Neural cell (in vitro differentiated cells): ENCODE data around the gene OCRL.

Experiments used
- EP300 ChIP-seq: fragments of 450-650 bp; conservative IDR thresholded peaks from 2 replicates; pipeline ENCODE4 v1.6.1; 2014; ENCODE audit warnings: antibody characterized with exemption, mild to moderate bottlenecking, moderate library complexity; ENCODE audit not compliant: poor library complexity, severe bottlenecking
- EZH2 ChIP-seq: fragments of 200-600, 300-800 bp; shearing (Covaris generic), sonication (generic); IDR thresholded peaks from 2 replicates; pipeline ENCODE4 v1.6.1; 2014; ENCODE audit warnings: antibody characterized with exemption, low read length, borderline replicate concordance, mild to moderate bottlenecking; ENCODE audit not compliant: insufficient read depth, poor library complexity, severe bottlenecking
- MXI1 ChIP-seq: fragments of 450-650 bp; conservative IDR thresholded peaks from 2 replicates; pipeline ENCODE4 v1.6.1; 2014; ENCODE audit warnings: antibody characterized with exemption, mild to moderate bottlenecking; ENCODE audit not compliant: poor library complexity, severe bottlenecking
- RAD21 ChIP-seq: fragments of 450-650 bp; conservative IDR thresholded peaks from 2 replicates; pipeline ENCODE4 v1.6.1; 2014; ENCODE audit warnings: antibody characterized with exemption, mild to moderate bottlenecking, moderate library complexity
- SMC3 ChIP-seq: fragments of 450-650 bp; conservative IDR thresholded peaks from 2 replicates; pipeline ENCODE4 v1.6.1; 2014; ENCODE audit warnings: antibody characterized with exemption, mild to moderate bottlenecking, moderate library complexity; ENCODE audit not compliant: poor library complexity
- TAF1 ChIP-seq: IDR thresholded peaks from 2 replicates; pipeline ENCODE4 v1.6.1; 2012; ENCODE audit warnings: low read depth
- TF ChIP-seq, protein P1 (sequence below): fragments of 450-650 bp; IDR thresholded peaks from 2 replicates; pipeline ENCODE4 v1.5.1; 2014; ENCODE audit warnings: antibody characterized with exemption, mild to moderate bottlenecking, moderate library complexity; ENCODE audit not compliant: poor library complexity, severe bottlenecking
- TF ChIP-seq, protein P2 (sequence below): IDR thresholded peaks from 2 replicates; pipeline ENCODE4 v1.6.1; 2012; ENCODE audit warnings: borderline replicate concordance

DNA sequence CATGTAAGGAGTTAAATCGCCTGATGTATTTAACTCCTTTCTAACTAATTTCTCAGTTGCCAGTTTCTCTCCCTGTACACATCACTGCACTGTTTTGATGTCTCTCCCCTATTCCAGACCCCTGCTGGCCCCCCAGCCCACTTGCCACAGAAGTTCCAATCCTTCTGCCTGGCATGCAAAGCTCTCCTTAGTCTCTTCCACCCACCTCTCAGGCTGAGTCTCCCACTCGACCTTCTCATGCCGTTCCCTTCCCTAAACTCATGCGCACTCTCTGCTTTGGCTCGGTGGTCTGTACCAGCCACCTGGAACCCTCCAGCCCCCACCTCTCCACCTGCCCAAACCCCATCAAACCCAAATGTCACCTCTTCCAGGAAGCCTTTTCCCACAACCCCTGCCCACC, 57.8 kb downstream of the OCRL start:
- TF ChIP-seq, protein P1, sequence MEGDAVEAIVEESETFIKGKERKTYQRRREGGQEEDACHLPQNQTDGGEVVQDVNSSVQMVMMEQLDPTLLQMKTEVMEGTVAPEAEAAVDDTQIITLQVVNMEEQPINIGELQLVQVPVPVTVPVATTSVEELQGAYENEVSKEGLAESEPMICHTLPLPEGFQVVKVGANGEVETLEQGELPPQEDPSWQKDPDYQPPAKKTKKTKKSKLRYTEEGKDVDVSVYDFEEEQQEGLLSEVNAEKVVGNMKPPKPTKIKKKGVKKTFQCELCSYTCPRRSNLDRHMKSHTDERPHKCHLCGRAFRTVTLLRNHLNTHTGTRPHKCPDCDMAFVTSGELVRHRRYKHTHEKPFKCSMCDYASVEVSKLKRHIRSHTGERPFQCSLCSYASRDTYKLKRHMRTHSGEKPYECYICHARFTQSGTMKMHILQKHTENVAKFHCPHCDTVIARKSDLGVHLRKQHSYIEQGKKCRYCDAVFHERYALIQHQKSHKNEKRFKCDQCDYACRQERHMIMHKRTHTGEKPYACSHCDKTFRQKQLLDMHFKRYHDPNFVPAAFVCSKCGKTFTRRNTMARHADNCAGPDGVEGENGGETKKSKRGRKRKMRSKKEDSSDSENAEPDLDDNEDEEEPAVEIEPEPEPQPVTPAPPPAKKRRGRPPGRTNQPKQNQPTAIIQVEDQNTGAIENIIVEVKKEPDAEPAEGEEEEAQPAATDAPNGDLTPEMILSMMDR = no peak
- TF ChIP-seq, protein P2, sequence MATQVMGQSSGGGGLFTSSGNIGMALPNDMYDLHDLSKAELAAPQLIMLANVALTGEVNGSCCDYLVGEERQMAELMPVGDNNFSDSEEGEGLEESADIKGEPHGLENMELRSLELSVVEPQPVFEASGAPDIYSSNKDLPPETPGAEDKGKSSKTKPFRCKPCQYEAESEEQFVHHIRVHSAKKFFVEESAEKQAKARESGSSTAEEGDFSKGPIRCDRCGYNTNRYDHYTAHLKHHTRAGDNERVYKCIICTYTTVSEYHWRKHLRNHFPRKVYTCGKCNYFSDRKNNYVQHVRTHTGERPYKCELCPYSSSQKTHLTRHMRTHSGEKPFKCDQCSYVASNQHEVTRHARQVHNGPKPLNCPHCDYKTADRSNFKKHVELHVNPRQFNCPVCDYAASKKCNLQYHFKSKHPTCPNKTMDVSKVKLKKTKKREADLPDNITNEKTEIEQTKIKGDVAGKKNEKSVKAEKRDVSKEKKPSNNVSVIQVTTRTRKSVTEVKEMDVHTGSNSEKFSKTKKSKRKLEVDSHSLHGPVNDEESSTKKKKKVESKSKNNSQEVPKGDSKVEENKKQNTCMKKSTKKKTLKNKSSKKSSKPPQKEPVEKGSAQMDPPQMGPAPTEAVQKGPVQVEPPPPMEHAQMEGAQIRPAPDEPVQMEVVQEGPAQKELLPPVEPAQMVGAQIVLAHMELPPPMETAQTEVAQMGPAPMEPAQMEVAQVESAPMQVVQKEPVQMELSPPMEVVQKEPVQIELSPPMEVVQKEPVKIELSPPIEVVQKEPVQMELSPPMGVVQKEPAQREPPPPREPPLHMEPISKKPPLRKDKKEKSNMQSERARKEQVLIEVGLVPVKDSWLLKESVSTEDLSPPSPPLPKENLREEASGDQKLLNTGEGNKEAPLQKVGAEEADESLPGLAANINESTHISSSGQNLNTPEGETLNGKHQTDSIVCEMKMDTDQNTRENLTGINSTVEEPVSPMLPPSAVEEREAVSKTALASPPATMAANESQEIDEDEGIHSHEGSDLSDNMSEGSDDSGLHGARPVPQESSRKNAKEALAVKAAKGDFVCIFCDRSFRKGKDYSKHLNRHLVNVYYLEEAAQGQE = no peak
- TF ChIP-seq EP300 (no peak), SMC3 (no peak), RAD21 (no peak), EZH2 (no peak), TAF1 (no peak), MXI1 (no peak)
